Astrocyte (in vitro differentiated cells and primary cell): ENCODE measurements around the gene PTPRC. TPM values are rescaled to one million over a fixed set of nuclear protein-coding genes. Genes with fewer than 3 reads are reported as not detected.

Experiments
- DNase-seq: peaks from one replicate; pipeline ENCODE4 v3.0.0-alpha.2; 2010; ENCODE audit warnings: low read depth
- FAIRE-seq: peaks from 2 replicates; lab custom pipeline; 2011; peaks lifted over from hg19 to GRCh38; lab: Jason Lieb, UNC
- H2AFZ ChIP-seq: 2 replicates; pipeline ENCODE4 v1.6.0; 2012; ENCODE audit warnings: low read depth, low read length, inconsistent platforms
- H3K27ac ChIP-seq: 2 replicates; pipeline ENCODE4 v1.5.1; 2011; ENCODE audit warnings: low read depth, low read length, inconsistent platforms
- H3K27me3 ChIP-seq: 2 replicates; pipeline ENCODE4 v1.6.0; 2011; ENCODE audit warnings: low read length, inconsistent platforms; ENCODE audit not compliant: insufficient read depth
- H3K36me3 ChIP-seq: 2 replicates; pipeline ENCODE4 v1.5.1; 2011; ENCODE audit warnings: low read length, inconsistent platforms; ENCODE audit not compliant: insufficient read depth
- H3K4me1 ChIP-seq: 2 replicates; pipeline ENCODE4 v1.5.1; 2011; ENCODE audit warnings: low read length, inconsistent platforms; ENCODE audit not compliant: insufficient read depth
- H3K4me2 ChIP-seq: 2 replicates; pipeline ENCODE4 v1.6.0; 2012; ENCODE audit warnings: low read length, inconsistent platforms
- H3K4me3 ChIP-seq: 2 replicates; pipeline ENCODE4 v1.5.1; 2011; ENCODE audit warnings: low read depth, mild to moderate bottlenecking, low read length, inconsistent platforms; ENCODE audit not compliant: insufficient read depth
- H3K79me2 ChIP-seq: 2 replicates; pipeline ENCODE4 v1.6.0; 2012; ENCODE audit warnings: mild to moderate bottlenecking, low read length, inconsistent platforms; ENCODE audit not compliant: insufficient read depth
- H3K9ac ChIP-seq: 2 replicates; pipeline ENCODE4 v1.6.0; 2012; ENCODE audit warnings: mild to moderate bottlenecking, low read length, inconsistent platforms
- H3K9me3 ChIP-seq: 2 replicates; pipeline ENCODE4 v1.5.1; 2012; ENCODE audit warnings: low read depth, mild to moderate bottlenecking, low read length, inconsistent platforms; ENCODE audit not compliant: insufficient read depth
- H4K20me1 ChIP-seq: 2 replicates; pipeline ENCODE4 v1.6.0; 2012; ENCODE audit warnings: low read length, inconsistent platforms; ENCODE audit not compliant: insufficient read depth
- H3K27ac Mint-ChIP-seq: one replicate; pipeline ENCODE4 v1.8.0; 2021; ENCODE audit warnings: mild to moderate bottlenecking, mixed read lengths; ENCODE audit not compliant: unreplicated experiment
- H3K27me3 Mint-ChIP-seq: one replicate; pipeline ENCODE4 v1.8.0; 2021; ENCODE audit warnings: low read depth, mixed read lengths; ENCODE audit not compliant: unreplicated experiment
- H3K36me3 Mint-ChIP-seq: one replicate; pipeline ENCODE4 v1.8.0; 2021; ENCODE audit warnings: low read depth, mixed read lengths; ENCODE audit not compliant: unreplicated experiment
- H3K4me1 Mint-ChIP-seq: one replicate; pipeline ENCODE4 v1.8.0; 2021; ENCODE audit warnings: low read depth, mixed read lengths; ENCODE audit not compliant: unreplicated experiment
- H3K4me3 Mint-ChIP-seq: one replicate; pipeline ENCODE4 v1.8.0; 2021; ENCODE audit warnings: mild to moderate bottlenecking, moderate library complexity, mixed read lengths; ENCODE audit not compliant: unreplicated experiment
- H3K9me3 Mint-ChIP-seq: one replicate; pipeline ENCODE4 v1.8.0; 2021; ENCODE audit warnings: mild to moderate bottlenecking, mixed read lengths; ENCODE audit not compliant: unreplicated experiment
- CTCF ChIP-seq: IDR thresholded peaks from 2 replicates; pipeline ENCODE4 v1.5.1; 2011; ENCODE audit warnings: low read depth, mild to moderate bottlenecking, inconsistent platforms, low read length, moderate library complexity; ENCODE audit not compliant: insufficient read depth
- EZH2 ChIP-seq: IDR thresholded peaks from 2 replicates; pipeline ENCODE4 v1.6.1; 2012; ENCODE audit warnings: mild to moderate bottlenecking, low read length, inconsistent platforms; ENCODE audit not compliant: insufficient read depth
- total RNA-seq: library from RNA; stranded (reverse); gene quantifications from 2 replicates; pipeline ENCODE4 v1.2.1, GENCODE V29; 2021

Gene PTPRC
- total RNA-seq, 1 donor from 2014 or later, result 0.20 TPM

- no peaks in the 10 kb centered on the region for H3K9me3 ChIP-seq
- no peaks in the 10 kb centered on the region for H3K79me2 ChIP-seq
- no peaks in the 10 kb centered on the region for H3K4me1 Mint-ChIP-seq
- no peak overlapping the region for H3K9ac ChIP-seq
- H4K20me1 ChIP-seq, result no peaks in the 10 kb centered on the region
- H3K27ac Mint-ChIP-seq, result no peak overlapping the region
- no peaks in the 10 kb centered on the region for H3K27me3 ChIP-seq
- no peak for DNase-seq
- H3K4me3 Mint-ChIP-seq, result no peak overlapping the region
- H3K36me3 Mint-ChIP-seq, result no peaks in the 10 kb centered on the region
- H3K4me2 ChIP-seq, result no peak overlapping the region
- TF ChIP-seq CTCF (no peak), EZH2 (no peak)
- H3K27me3 Mint-ChIP-seq, result no peaks in the 10 kb centered on the region
- no peaks in the 10 kb centered on the region for H3K4me1 ChIP-seq
- no peak for FAIRE-seq
- H3K36me3 ChIP-seq, result no peaks in the 10 kb centered on the region
- no peaks in the 10 kb centered on the region for H3K9me3 Mint-ChIP-seq
- no peak overlapping the region for H3K27ac ChIP-seq
- H2AFZ ChIP-seq, result no peak overlapping the region
- H3K4me3 ChIP-seq, result no peak overlapping the region
Measured at GRCh38 chr1:198620951-198621824, 17.7 kb upstream of the PTPRC start.

GRCh38 chr1:198622001-198622400 is 16.8 kb upstream of the PTPRC start:
- Histone ChIP-seq H3K4me1 (no peaks in the 10 kb centered on the region), H3K4me2 (no peak overlapping the region), H3K9me3 (no peaks in the 10 kb centered on the region), H3K36me3 (no peaks in the 10 kb centered on the region), H3K9ac (no peak overlapping the region), H3K4me3 (no peak overlapping the region), H4K20me1 (no peaks in the 10 kb centered on the region), H3K27ac (no peak overlapping the region), H3K27me3 (no peaks in the 10 kb centered on the region), H2AFZ (no peak overlapping the region), H3K79me2 (no peaks in the 10 kb centered on the region)
- Mint-ChIP-seq H3K36me3 (no peaks in the 10 kb centered on the region), H3K4me3 (no peak overlapping the region), H3K4me1 (no peaks in the 10 kb centered on the region), H3K9me3 (no peaks in the 10 kb centered on the region), H3K27me3 (no peaks in the 10 kb centered on the region), H3K27ac (no peak overlapping the region)
- FAIRE-seq (no peak), DNase-seq (no peak)
- no peak for TF ChIP-seq CTCF
- no peak for TF ChIP-seq EZH2
